CD14-positive monocyte (primary cell): Measurements from ENCODE around the gene IRAK3. TPM values are rescaled to one million over a fixed set of nuclear protein-coding genes. Genes with fewer than 3 reads are reported as not detected.

Experiments
- DNase-seq, 3 donors: peaks; one replicate each; pipeline ENCODE4 v3.0.0-alpha.2; 2011 to 2022
- H2AFZ ChIP-seq: 2 replicates; pipeline ENCODE4 v1.6.0; 2012; ENCODE audit warnings: mild to moderate bottlenecking, low read depth, low read length, inconsistent platforms; ENCODE audit not compliant: insufficient read depth, poor library complexity, severe bottlenecking
- H3K27ac ChIP-seq, 2 donors: 1 replicate in 1 of 2; 2 replicates in 1 of 2; pipeline ENCODE4 v1.5.1; 2012 to 2013; ENCODE audit warnings: low read length in 2 of 2, control low read depth in 1 of 2, inconsistent platforms in 1 of 2, low read depth in 1 of 2, mild to moderate bottlenecking in 1 of 2
- H3K27me3 ChIP-seq, 2 donors: one replicate each; pipeline versions ENCODE4 v1.6.0 to v1.6.1; 2011 to 2013; ENCODE audit warnings: low read length in 2 of 2; ENCODE audit not compliant: control insufficient read depth in 2 of 2, insufficient read depth in 2 of 2
- H3K36me3 ChIP-seq, 2 donors: replicated peaks in 1 of 2; 1 replicate in 1 of 2; 2 replicates in 1 of 2; pipeline versions ENCODE4 v1.5.1 to v1.6.1; 2012 to 2013; ENCODE audit warnings: low read length in 2 of 2, control low read depth in 1 of 2, inconsistent platforms in 1 of 2, mild to moderate bottlenecking in 1 of 2; ENCODE audit not compliant: insufficient read depth in 2 of 2, control insufficient read depth in 1 of 2
- H3K4me1 ChIP-seq, 2 donors: 1 replicate in 1 of 2; 2 replicates in 1 of 2; pipeline versions ENCODE4 v1.5.1 to v1.6.1; 2012 to 2013; ENCODE audit warnings: low read length in 2 of 2, control low read depth in 1 of 2, inconsistent platforms in 1 of 2, mild to moderate bottlenecking in 1 of 2, moderate library complexity in 1 of 2; ENCODE audit not compliant: insufficient read depth in 2 of 2, control insufficient read depth in 1 of 2
- H3K4me2 ChIP-seq: replicated peaks from 2 replicates; pipeline ENCODE3; 2012; ENCODE audit warnings: low read length, moderate library complexity, mild to moderate bottlenecking; ENCODE audit not compliant: poor library complexity, severe bottlenecking; ENCODE audit errors: extremely low read depth
- H3K4me3 ChIP-seq, 3 experiments: fragments of 200-600 bp in 1 of 3; sonication (generic) in 1 of 3; replicated peaks in 1 of 3; 1 replicate in 2 of 3; 2 replicates in 1 of 3; pipeline ENCODE4 v1.5.1; 2011 to 2013; ENCODE audit warnings: low read length in 3 of 3, mild to moderate bottlenecking in 3 of 3, control low read depth in 2 of 3, low read depth in 2 of 3, inconsistent platforms in 1 of 3, moderate library complexity in 1 of 3
- H3K79me2 ChIP-seq: 2 replicates; pipeline ENCODE4 v1.6.0; 2012; ENCODE audit warnings: mild to moderate bottlenecking, control low read depth, inconsistent platforms, low read length, moderate library complexity; ENCODE audit not compliant: insufficient read depth
- H3K9ac ChIP-seq: 2 replicates; pipeline ENCODE4 v1.6.0; 2017; ENCODE audit warnings: low read length, mild to moderate bottlenecking; ENCODE audit not compliant: insufficient read depth, poor library complexity, severe bottlenecking
- H3K9me3 ChIP-seq, 2 donors: replicated peaks in 1 of 2; 1 replicate in 1 of 2; 2 replicates in 1 of 2; pipeline versions ENCODE4 v1.5.1 to v1.6.1; 2012 to 2013; ENCODE audit warnings: low read length in 2 of 2, control low read depth in 1 of 2; ENCODE audit not compliant: control insufficient read depth in 1 of 2, insufficient read depth in 1 of 2
- H4K20me1 ChIP-seq: 2 replicates; pipeline ENCODE4 v1.6.0; 2012; ENCODE audit warnings: mild to moderate bottlenecking, low read length, control low read depth, moderate library complexity; ENCODE audit not compliant: insufficient read depth
- H3K27ac Mint-ChIP-seq, 7 donors: one replicate each; pipeline ENCODE4 v1.8.0; 2020; ENCODE audit warnings: mild to moderate bottlenecking in 7 of 7, mixed read lengths in 7 of 7, moderate library complexity in 6 of 7, inconsistent platforms in 2 of 7
- H3K27me3 Mint-ChIP-seq, 3 donors: one replicate each; pipeline ENCODE4 v1.8.0; 2021 to 2022; ENCODE audit warnings: low read depth in 3 of 3, mild to moderate bottlenecking in 3 of 3, mixed read lengths in 3 of 3, moderate library complexity in 3 of 3, inconsistent platforms in 1 of 3
- H3K36me3 Mint-ChIP-seq, 2 donors: one replicate each; pipeline ENCODE4 v1.8.0; 2020; ENCODE audit warnings: mixed read lengths in 2 of 2, inconsistent platforms in 1 of 2, mild to moderate bottlenecking in 1 of 2
- H3K4me1 Mint-ChIP-seq: one replicate; pipeline ENCODE4 v1.8.0; 2020; ENCODE audit warnings: mild to moderate bottlenecking, mixed read lengths
- H3K4me3 Mint-ChIP-seq, 2 donors: one replicate each; pipeline ENCODE4 v1.8.0; 2020; ENCODE audit warnings: mild to moderate bottlenecking in 2 of 2, mixed read lengths in 2 of 2, moderate library complexity in 1 of 2
- H3K9me3 Mint-ChIP-seq, 7 donors: one replicate each; pipeline ENCODE4 v1.8.0; 2020 to 2022; ENCODE audit warnings: mixed read lengths in 7 of 7, mild to moderate bottlenecking in 6 of 7, moderate library complexity in 6 of 7, inconsistent platforms in 2 of 7
- WGBS: methylation state at CpG from one replicate; pipeline ENCODE4 v1.1.5; 2013; ENCODE audit warnings: missing lambda C conversion rate; ENCODE audit not compliant: insufficient coverage; 5-methylcytosine and 5-hydroxymethylcytosine counted together
- intact Hi-C, 2 donors: fragments of 100-400 bp; cut with micrococcal nuclease; formaldehyde crosslinking; loops; one replicate each; pipeline versions ENCODE4 v1.15.0 to v1.15.1; 2023
- polyA plus RNA-seq, 3 donors: library from polyadenylated mRNA; depleted of rRNA in 1 of 3; unstranded in 2 of 3; stranded (reverse) in 1 of 3; fragments of 300-500 nt in 2 of 3; fragments of >200 nt in 1 of 3; fragmentation: Illumina TruSeq in 2 of 3; gene quantifications; 1 replicate in 2 of 3; 2 replicates in 1 of 3; pipeline ENCODE4 v1.2.3, GENCODE V29; 2012 to 2021
- TF ChIP-seq, protein P1 (sequence below): fragments of 200-600 bp; IDR thresholded peaks from one replicate; pipeline ENCODE4 v1.8.0; 2022; ENCODE audit warnings: antibody characterized with exemption, mild to moderate bottlenecking

IRAK3 gene
- polyA plus RNA-seq, 3 donors = 56.9 to 59.7 (median 58.0) TPM

DNA sequence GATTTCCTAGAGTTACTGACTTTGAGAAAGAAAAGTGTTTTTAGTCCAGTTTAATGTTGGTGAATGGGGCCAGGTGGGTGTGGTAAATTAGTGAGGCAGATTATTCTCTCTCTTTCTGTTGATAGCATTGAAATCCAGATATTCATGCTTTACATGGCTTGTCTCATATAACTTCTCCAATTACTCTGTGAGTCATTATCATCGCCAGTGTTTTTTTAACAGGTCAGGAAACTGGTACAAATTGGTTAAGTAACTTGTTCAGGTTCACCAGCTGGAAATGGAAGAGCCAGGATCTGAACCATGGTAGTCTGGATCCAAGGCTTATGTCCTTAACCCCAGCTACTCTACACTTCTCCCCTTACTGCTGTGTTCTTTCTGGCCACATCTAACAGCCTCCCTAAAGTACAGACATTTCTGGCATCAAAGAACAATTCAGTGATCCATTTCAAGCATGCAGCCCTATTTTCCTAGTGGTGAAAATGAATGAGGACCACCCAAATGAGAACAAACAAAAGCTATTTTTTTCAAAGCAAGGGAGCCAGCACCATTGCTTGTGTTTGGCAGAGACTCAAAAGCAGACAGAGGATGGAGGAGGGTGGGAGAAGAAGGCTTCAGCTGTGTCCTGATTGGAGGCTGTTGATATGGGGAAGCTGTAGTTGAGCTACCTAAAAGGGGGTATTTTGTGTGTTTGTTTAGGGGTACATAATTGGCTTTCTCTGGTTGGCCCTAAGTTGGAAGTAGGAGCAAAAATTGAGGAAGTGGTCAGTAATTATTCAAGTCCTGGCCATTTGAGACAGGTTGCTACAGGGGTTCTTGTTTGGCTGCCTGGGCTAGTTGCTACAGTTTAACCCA, 1.7 kb downstream of the IRAK3 start:
- Mint-ChIP-seq H3K27ac (peak overlapping the region; percentile 95 to 100 (median 99)), H3K4me3 (peak overlapping the region; percentile 85 to 97), H3K36me3 (peaks cover 22 to 31% of the 10 kb centered on the region in 2 donors), H3K4me1 (peaks cover 72% of the 10 kb centered on the region), H3K27me3 (no peaks in the 10 kb centered on the region), H3K9me3 (peaks cover 0 to 5% (median 0%) of the 10 kb centered on the region in 7 donors)
- Histone ChIP-seq H3K27me3 (no peaks in the 10 kb centered on the region), H4K20me1 (peaks cover 47% of the 10 kb centered on the region), H3K36me3 (peaks cover 10 to 17% of the 10 kb centered on the region in 2 donors), H2AFZ (no peak overlapping the region), H3K4me2 (peak overlapping the region; percentile 89), H3K9ac (peak overlapping the region; percentile 90), H3K4me1 (peaks cover 81 to 82% of the 10 kb centered on the region in 2 donors), H3K4me3 (peak overlapping the region; percentile 86 to 96 (median 94)), H3K27ac (peak overlapping the region; percentile 77 to 98), H3K9me3 (no peaks in the 10 kb centered on the region), H3K79me2 (peaks cover 65% of the 10 kb centered on the region)
- intact Hi-C loops = loop anchor here (5.0 to 10.0 kb wide), 2 partner anchors 46 to 47 kb away; no protein-coding TSS in a partner anchor
- no CpG with 5 or more reads among the region's 1 CpG for WGBS
- peak; percentile 66 to 82 (median 81) for DNase-seq
- TF ChIP-seq, protein P1, sequence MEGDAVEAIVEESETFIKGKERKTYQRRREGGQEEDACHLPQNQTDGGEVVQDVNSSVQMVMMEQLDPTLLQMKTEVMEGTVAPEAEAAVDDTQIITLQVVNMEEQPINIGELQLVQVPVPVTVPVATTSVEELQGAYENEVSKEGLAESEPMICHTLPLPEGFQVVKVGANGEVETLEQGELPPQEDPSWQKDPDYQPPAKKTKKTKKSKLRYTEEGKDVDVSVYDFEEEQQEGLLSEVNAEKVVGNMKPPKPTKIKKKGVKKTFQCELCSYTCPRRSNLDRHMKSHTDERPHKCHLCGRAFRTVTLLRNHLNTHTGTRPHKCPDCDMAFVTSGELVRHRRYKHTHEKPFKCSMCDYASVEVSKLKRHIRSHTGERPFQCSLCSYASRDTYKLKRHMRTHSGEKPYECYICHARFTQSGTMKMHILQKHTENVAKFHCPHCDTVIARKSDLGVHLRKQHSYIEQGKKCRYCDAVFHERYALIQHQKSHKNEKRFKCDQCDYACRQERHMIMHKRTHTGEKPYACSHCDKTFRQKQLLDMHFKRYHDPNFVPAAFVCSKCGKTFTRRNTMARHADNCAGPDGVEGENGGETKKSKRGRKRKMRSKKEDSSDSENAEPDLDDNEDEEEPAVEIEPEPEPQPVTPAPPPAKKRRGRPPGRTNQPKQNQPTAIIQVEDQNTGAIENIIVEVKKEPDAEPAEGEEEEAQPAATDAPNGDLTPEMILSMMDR = no peak

DNA sequence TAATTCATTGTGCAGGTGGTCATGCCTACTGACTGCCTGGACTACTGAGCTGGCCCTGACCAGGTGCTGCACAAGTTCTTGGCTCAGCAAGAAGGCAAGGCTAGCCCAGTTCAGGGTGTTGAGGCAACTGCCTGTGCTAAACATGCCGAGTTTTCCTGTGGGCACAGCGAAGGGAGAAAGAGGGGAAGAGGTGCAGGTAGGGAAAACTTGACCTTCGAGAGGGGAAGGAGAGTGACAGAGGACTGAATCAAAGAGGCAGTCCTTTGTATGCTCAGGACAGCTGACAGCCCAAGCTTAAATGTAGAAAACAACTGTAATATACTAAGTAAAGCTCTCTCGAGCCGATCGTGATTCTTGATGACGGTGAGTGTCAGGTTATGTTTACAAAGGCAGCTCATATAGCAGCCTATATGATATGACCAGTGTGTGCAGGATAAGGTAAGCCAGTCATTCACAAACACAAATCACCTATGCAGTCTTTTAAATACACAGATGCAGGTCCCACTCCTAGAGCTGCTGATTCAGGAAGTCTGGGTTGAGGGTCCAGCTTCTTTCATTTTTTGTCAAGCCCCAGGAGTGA, 2.6 kb downstream of the IRAK3 start:
- H3K27ac Mint-ChIP-seq = peak overlapping the region; percentile 95 to 100 (median 99)
- H3K4me3 ChIP-seq = peak overlapping the region; percentile 86 to 96 (median 94)
- peak overlapping the region; percentile 77 to 98 for H3K27ac ChIP-seq
- H3K9me3 Mint-ChIP-seq = peaks cover 0 to 5% (median 0%) of the 10 kb centered on the region in 7 donors
- intact Hi-C loops = loop anchor here (5.0 to 10.0 kb wide), 2 partner anchors 46 to 47 kb away; no protein-coding TSS in a partner anchor
- 0% methylated on average over 1 of the region's 7 CpGs for WGBS
- H3K36me3 Mint-ChIP-seq = peaks cover 28 to 31% of the 10 kb centered on the region in 2 donors
- H3K27me3 ChIP-seq = no peaks in the 10 kb centered on the region
- H2AFZ ChIP-seq = no peak overlapping the region
- H3K4me1 Mint-ChIP-seq = peaks cover 75% of the 10 kb centered on the region
- TF ChIP-seq, protein P1 = no peak
- H3K36me3 ChIP-seq = peaks cover 11 to 17% of the 10 kb centered on the region in 2 donors
- H3K4me2 ChIP-seq = peak overlapping the region; percentile 89
- peaks cover 81 to 86% of the 10 kb centered on the region in 2 donors for H3K4me1 ChIP-seq
- H3K27me3 Mint-ChIP-seq = no peaks in the 10 kb centered on the region
- no peaks in the 10 kb centered on the region for H3K9me3 ChIP-seq
- peaks cover 74% of the 10 kb centered on the region for H3K79me2 ChIP-seq
- no peak for DNase-seq
- peaks cover 53% of the 10 kb centered on the region for H4K20me1 ChIP-seq
- H3K9ac ChIP-seq = peak overlapping the region; percentile 90
- H3K4me3 Mint-ChIP-seq = peak overlapping the region; percentile 85 to 97
